Measurements from ENCODE around the gene MREG. TPM values are rescaled to one million over a fixed set of nuclear protein-coding genes. Genes with fewer than 3 reads are reported as not detected.
A peak's percentile ranks its signal among the peaks of the same experiment; 100 is the strongest.

MREG gene
- total RNA-seq, 1 donor from 2014 or later = 11.8 TPM

GRCh38 chr2:216023055-216023648 lies 9.8 kb upstream of the MREG start:
- peak in 1 of 2 donors; percentile 17 for TF ChIP-seq POLR2AphosphoS5 (IDR thresholded peaks at IDR 0.05; ENCODE audit: insufficient read depth in 1 of 2, low read depth in 1 of 2)
- peak in 1 of 3 experiments; percentile 41 for TF ChIP-seq CTCF (IDR thresholded peaks at IDR 0.05)
- no peak for TF ChIP-seq POLR2A (IDR thresholded peaks at IDR 0.05)
- Histone ChIP-seq H3K9me3 (no peaks in the 10 kb centered on the region), H3K27ac (no peak overlapping the region), H3K4me3 (no peak overlapping the region), H3K4me1 (no peaks in the 10 kb centered on the region), H3K36me3 (no peaks in the 10 kb centered on the region), H3K27me3 (no peaks in the 10 kb centered on the region)
- intact Hi-C loops (cut with DNase I) = no loop called here
- peak in 1 of 2 donors; percentile 2 for DNase-seq (ENCODE audit: extremely low spot score in 2 of 2)

DNA sequence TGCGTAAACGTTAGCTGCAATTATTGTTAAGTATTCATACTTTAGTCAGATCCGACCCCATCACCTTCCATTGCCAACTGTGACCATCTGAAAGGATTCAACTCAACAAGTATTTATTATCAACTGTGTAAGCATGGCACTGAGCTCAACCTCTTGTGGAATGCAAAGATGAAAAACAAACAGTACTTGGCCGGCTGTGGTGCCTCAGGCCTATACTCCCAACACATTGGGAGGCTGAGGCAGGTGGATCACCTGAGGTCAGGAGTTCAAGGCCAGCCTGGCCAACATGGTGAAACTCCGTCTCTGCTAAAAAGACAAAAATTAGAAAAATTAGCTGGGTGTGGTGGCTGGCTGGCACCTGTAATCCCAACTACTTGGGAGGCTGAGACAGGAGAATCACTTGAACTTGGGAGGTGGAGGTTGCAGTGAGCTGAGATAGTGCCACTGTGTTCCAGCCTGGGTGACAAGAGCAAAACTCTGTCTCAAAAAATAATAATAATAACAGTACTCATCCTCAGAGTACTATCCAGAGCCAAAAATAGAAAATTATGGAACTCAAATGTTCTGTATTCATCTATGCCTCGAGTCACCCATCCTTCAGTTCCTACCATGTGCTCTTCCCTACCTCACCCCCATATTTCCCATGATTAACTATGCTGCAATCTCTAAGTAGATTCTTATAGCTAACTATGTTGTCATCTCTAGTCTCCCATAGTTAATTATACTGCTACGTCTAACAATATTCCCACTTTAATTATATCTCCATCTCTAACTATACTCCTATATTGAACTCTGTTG lies 8.6 kb upstream of the MREG start:
- Histone ChIP-seq H3K27ac (no peak overlapping the region), H3K4me3 (no peak overlapping the region), H3K36me3 (no peaks in the 10 kb centered on the region), H3K4me1 (no peaks in the 10 kb centered on the region), H3K27me3 (no peaks in the 10 kb centered on the region), H3K9me3 (no peaks in the 10 kb centered on the region)
- DNase-seq (ENCODE audit: extremely low spot score in 2 of 2) = peak in 1 of 2 donors; percentile 16
- intact Hi-C loops (cut with DNase I) = no loop called here
- TF ChIP-seq POLR2A (IDR thresholded peaks at IDR 0.05) = no peak
- TF ChIP-seq POLR2AphosphoS5 (IDR thresholded peaks at IDR 0.05; ENCODE audit: insufficient read depth in 1 of 2, low read depth in 1 of 2) = no peak
- TF ChIP-seq CTCF (IDR thresholded peaks at IDR 0.05) = no peak

DNA sequence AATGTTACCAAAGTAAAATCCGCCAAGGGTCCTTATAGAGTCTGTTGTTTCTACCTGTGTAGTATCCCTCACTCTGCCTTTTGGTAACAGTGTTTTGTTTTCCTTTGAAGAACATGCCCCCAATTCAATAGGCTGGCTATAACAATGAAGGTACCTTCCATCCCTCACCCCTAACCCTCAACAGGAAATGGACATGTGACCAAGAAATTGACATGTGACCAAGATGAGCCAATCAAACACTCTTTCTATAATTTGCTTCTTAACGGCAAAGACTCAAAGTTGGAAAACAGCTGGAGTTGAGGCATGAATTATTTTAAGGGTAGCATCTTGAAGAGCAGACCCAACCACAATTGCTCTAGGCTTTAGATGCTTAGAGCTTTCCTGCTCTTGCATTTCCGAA lies 5.4 kb upstream of the MREG start:
- H3K4me3 ChIP-seq = no peak overlapping the region

GRCh38 chr2:216017365-216017764 lies 4.0 kb upstream of the MREG start:
- peak in 1 of 2 donors; percentile 70 for DNase-seq (ENCODE audit: extremely low spot score in 2 of 2)
- TF ChIP-seq POLR2A (IDR thresholded peaks at IDR 0.05) (no peak), CTCF (IDR thresholded peaks at IDR 0.05) (no peak), POLR2AphosphoS5 (IDR thresholded peaks at IDR 0.05; ENCODE audit: insufficient read depth in 1 of 2, low read depth in 1 of 2) (no peak)
- Histone ChIP-seq H3K4me1 (peaks cover 15% of the 10 kb centered on the region), H3K4me3 (no peak overlapping the region), H3K27me3 (no peaks in the 10 kb centered on the region), H3K36me3 (no peaks in the 10 kb centered on the region), H3K9me3 (no peaks in the 10 kb centered on the region), H3K27ac (no peak overlapping the region)
- intact Hi-C loops (cut with DNase I) = no loop called here

More for the DNA sequence above, 5.4 kb upstream of the MREG start:
- Histone ChIP-seq H3K9me3 (no peaks in the 10 kb centered on the region), H3K27ac (no peak overlapping the region), H3K27me3 (no peaks in the 10 kb centered on the region), H3K36me3 (no peaks in the 10 kb centered on the region), H3K4me1 (peaks cover 6% of the 10 kb centered on the region)
- DNase-seq (ENCODE audit: extremely low spot score in 2 of 2) = peak in 1 of 2 donors; percentile 1
- TF ChIP-seq POLR2A (IDR thresholded peaks at IDR 0.05) (no peak), POLR2AphosphoS5 (IDR thresholded peaks at IDR 0.05; ENCODE audit: insufficient read depth in 1 of 2, low read depth in 1 of 2) (no peak), CTCF (IDR thresholded peaks at IDR 0.05) (no peak)
- intact Hi-C loops (cut with DNase I) = no loop called here

GRCh38 chr2:216016581-216016980 lies 3.2 kb upstream of the MREG start:
- Histone ChIP-seq H3K9me3 (no peaks in the 10 kb centered on the region), H3K27me3 (no peaks in the 10 kb centered on the region), H3K36me3 (no peaks in the 10 kb centered on the region), H3K4me3 (no peak overlapping the region), H3K4me1 (peaks cover 23% of the 10 kb centered on the region), H3K27ac (no peak overlapping the region)
- no peak for DNase-seq (ENCODE audit: extremely low spot score in 2 of 2)
- TF ChIP-seq POLR2AphosphoS5 (IDR thresholded peaks at IDR 0.05; ENCODE audit: insufficient read depth in 1 of 2, low read depth in 1 of 2) (no peak), POLR2A (IDR thresholded peaks at IDR 0.05) (no peak)
- intact Hi-C loops (cut with DNase I) = no loop called here
